ENCODE measurements around the gene UTP20.
"Not testable (repeated sequence)": the region's sequence is repeated elsewhere in the genome, so short reads cannot be mapped to it uniquely, and the experiment has no call there.

The UTP20 gene

DNA sequence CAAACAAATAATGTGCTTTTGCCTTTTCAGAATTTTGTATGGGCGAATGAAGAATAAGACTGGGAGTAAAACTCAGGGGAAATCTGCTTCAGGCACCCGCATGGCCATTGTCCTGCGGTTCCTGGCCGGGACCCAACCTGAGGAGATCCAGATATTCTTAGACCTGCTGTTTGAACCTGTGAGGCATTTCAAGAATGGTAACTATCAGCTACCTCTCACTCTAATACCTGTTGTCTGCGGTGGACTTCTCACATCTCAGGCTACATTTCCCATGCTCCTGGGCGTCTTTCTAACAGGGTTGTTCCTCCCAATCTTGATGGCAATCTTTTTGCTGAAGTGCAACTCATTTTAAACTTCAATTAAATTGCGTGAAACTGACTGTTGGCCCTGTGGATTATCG is 47.1 kb downstream of the UTP20 start:
- DNase-seq (ENCODE audit: low spot score), result no peak
- FAIRE-seq, result no peak

DNA sequence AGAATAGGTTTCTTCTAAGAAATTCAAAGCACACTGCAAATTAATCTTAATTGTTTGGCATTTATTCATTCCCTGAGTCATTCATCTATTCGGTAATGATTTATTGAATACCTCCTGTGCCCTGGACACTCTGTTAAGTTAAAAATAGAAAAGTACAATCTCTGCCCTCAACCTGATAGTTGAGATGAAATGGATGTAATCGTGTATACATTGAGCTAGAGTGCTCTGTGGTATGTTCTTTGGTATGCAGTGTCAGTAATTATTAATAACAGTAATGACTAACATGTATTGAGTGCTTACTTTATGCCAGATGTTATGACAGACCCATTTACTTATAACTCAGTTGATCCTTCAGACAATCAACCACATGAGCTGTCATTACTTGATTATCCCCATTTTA is 47.6 kb downstream of the UTP20 start:
- DNase-seq (ENCODE audit: low spot score) (no peak), FAIRE-seq (no peak)

DNA sequence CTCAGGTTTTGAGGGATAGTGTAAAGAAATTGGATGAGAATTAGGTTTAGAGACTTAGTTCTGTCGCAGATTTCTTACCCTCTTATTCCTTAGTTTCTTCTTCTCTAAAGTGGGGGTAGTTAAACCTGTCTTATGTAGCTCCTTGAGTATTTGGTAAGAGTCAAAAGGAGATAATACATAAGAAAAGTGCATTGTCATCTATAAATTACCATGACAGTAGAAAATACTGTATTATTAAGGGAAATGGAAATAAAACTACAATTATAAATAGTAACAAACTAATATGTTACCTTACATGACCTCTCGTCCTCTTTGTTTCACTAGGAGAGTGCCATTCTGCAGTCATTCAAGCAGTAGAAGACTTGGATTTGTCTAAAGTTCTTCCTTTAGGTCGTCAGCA is 49.0 kb downstream of the UTP20 start:
- DNase-seq (ENCODE audit: low spot score) (no peak), FAIRE-seq (no peak)

DNA sequence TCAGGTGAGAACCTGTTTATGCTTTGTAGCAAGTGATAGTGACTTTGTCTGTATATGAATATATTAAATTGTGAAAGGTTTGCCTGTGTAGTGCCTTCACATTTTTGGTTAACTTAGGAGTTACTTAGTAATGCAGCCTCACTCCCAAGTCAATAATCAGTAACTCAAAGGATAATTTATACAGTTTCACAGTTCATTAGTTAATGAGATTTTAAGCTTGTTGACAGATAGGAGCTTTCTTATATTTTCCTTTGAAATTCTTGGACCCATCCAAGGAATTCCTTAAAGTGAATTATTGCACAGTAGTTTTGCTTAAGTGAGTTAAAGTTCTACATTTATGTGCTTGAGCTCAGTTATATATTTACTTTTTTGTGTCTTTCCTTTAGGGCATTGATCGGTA is 50.7 kb downstream of the UTP20 start:
- FAIRE-seq (no peak), DNase-seq (ENCODE audit: low spot score) (no peak)

DNA sequence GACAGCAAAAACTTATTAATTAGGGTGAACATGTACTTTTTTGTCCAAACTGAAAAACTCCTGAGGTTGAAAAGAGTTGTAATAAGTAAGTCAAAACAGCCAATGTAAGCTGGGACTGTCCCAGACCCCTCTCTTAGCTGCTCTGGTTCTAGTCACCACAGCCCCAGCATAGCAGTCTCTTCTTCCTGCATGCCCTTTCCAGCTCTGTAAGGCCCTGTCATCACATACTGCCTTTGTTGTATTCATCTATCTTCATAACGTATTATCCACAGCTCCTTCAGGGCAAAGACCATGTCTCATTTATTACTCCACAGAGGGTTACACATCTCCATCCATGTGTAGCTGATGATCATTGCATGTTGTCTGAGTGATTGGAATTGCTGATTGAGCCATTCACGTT is 56.5 kb downstream of the UTP20 start:
- FAIRE-seq, result no peak
- no peak for DNase-seq (ENCODE audit: low spot score)

DNA sequence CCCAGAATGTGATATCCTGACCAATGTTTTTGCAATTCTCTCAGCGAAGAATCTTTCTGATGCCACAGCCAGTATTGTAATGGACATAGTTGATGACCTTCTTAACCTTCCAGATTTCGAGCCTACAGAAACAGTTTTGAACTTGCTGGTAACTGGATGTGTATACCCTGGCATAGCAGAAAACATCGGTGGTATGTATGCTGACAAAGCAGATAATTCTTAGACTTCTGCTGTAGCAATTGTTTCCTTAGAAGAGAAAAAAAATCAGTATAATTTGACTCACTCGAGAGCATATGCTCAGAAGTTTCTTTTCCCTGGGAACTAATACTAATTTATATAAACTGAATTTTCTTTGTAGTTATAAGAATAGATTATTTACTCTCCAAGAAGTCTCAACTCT is 58.2 kb downstream of the UTP20 start:
- no peak for FAIRE-seq

DNA sequence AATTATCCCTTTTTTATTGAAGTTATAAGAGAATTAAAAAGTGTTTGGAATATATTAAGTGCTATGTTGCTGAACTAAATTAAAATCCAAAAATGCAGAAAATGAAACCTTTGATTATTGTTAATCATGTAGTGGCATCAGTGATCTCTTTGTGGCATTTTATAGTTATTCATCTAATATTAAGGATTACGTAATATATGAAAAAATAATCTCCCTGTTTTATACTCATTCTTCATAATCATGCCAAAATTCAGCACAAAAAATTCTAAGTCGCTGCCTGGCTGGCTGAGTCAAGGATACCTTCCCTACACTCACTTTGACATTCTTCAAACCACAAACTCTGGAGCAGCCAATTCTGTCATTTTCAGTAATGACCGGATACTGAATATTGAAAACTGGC is 64.0 kb downstream of the UTP20 start:
- DNase-seq (ENCODE audit: low spot score), result no peak
- FAIRE-seq, result no peak

More for the DNA sequence above, 58.2 kb downstream of the UTP20 start:
- DNase-seq (ENCODE audit: low spot score), result no peak

DNA sequence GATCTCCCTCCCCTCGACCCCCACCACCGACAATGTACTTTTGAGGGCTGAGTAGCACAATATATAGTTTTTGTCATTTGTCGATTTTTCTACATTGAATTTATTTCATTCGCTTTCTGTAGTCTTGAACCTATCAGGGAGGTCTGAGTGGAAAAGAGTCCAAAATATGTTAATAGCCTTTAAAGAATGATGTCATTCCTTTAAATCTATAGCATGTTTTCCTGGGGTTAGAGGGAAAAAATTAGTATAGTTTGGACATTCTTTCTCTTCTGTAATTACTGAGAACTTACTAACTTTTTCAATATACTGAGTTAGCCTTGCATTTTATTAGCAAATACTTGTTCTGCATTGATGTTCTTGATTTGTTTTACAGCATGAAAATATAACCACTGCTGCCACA is 71.8 kb downstream of the UTP20 start:
- DNase-seq (ENCODE audit: low spot score) (no peak), FAIRE-seq (no peak)

DNA sequence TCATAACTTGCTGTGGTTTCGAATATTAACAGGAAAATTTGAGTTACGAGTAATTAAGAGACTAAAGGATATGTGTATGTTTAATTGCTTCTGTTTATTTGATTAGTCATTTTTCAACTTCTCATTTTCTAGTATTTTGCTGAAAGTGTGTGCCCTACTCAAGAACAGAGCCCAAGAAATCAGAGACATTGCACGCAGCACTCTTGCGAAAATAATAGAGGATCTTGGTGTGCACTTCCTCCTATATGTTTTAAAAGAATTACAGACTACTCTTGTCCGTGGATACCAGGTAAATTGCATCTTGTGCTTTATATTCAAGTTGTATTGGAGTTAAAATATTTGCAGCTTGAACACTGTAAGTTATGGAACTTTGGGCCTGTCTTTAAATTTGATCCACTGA is 76.9 kb downstream of the UTP20 start:
- FAIRE-seq, result no peak
- no peak for DNase-seq (ENCODE audit: low spot score)

DNA sequence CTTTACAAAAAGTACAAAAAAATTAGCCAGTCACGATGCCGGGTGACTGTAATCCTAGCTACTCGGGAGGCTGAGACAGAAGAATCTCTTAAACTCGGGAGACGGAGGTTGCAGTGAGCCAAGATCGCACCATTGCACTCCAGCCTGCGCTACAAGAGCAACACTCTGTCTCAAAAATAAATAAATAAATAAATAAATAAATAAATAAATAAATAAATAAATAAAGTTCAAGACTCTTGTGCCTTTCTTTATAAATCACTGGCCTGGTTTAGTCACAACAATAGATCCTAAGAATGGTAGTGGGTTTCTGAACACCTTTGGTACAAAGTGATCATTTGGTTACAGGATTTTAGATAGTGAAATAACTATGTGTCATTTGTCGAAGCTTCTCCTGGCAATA is 81.5 kb downstream of the UTP20 start:
- FAIRE-seq (no peak), DNase-seq (ENCODE audit: low spot score) (no peak)

DNA sequence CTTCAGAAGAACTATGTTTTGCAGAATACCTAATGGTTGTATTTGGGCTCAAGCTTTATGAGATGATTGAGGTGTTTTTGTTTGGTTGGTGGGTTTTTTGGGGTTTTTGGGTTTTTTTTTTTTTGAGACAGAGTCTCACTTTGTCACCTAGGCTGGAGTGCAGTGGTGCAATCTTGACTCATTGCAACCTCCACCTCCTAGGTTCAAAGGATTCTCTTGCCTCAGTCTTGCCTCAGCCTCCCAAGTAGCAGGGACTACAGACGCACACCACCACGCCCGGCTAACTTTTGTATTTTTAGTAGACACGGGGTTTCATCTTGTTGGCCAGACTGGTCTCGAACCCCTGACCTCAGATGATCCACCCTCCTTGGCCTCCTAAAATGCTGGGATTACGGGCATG is 88.1 kb downstream of the UTP20 start:
- DNase-seq (ENCODE audit: low spot score) (no peak), FAIRE-seq (no peak)

DNA sequence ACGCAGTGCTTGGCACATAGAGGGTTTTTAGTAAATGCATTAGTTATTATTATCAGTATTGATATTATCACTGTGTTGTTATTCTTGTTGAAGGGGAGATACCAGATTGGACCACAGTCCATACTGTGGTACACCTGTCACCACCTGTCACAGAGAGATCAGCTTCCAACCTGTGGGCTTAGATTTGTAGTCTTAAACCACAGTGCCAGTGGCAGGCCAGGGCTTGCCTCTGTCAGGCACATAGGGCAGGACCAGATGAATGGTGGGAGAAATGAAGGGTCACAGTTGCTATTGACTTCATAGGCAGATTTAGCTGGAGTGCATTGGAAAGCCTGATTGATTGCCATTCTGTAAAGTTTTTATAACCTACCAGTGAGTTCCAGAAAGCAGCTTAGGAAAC is 92.5 kb downstream of the UTP20 start:
- no peak for DNase-seq (ENCODE audit: low spot score)
- FAIRE-seq, result no peak

DNA sequence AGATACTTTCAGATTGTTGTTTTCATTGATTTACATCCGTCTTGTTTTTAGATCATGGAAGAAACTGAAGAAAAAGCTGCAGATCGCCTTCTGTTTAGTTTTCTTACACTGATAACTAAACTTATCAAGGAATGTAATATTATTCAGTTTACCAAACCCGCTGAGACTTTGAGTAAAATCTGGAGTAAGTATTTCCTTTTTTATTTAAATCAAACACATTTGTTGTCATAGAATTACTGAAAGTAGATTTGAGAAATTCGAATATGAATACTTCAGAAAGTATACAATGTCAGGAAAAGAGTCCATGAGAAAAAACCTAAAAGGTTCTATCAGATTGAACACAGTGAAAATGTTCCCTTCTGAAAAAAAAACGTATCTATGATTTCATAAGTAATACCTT is 95.7 kb downstream of the UTP20 start:
- DNase-seq (ENCODE audit: low spot score) (no peak), FAIRE-seq (no peak)

DNA sequence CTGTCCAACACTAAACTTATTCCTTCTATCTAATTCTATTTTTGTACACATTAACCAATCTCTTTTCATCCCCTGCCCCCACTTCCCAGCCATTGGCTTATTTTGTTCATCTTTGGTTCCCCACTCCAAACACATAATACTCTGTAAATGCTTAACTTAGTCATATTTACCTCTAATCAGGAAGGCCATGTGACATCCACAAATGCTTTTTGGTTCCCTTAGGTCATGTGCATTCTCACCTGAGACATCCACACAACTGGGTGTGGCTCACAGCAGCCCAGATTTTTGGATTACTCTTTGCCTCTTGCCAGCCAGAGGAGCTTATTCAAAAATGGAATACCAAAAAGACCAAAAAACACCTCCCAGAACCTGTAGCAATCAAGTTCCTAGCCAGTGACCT is 99.2 kb downstream of the UTP20 start:
- no peak for FAIRE-seq
- DNase-seq (ENCODE audit: low spot score), result no peak

DNA sequence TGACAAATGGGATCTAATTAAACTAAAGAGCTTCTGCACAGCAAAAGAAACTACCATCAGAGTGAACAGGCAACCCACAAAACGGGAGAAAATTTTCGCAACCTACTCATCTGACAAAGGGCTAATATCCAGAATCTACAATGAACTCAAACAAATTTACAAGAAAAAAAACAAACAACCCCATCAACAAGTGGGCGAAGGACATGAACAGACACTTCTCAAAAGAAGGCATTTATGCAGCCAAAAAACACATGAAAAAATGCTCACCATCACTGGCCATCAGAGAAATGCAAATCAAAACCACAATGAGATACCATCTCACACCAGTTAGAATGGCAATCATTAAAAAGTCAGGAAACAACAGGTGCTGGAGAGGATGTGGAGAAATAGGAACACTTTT is 111.3 kb downstream of the UTP20 start:
- not testable (repeated sequence) for FAIRE-seq; DNase-seq (ENCODE audit: low spot score)

DNA sequence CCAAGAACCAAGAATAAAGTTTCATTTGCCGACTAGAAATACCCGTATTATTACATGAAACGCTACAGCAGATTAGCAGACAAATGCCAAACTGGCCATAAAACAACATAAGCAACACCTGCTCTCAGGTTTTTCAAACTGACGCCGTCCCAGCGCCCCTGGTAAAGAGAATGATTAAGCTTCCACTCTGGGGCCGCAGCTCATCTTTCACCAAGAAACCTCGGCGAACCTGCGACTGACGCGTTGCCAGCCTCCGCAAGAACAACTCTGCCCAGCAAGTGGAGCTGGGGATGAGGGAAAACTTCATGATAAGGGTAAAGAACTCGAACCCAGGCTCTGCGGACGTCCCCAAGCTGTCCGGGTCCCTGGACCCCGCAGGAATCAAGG is 127.1 kb downstream of the UTP20 start:
- FAIRE-seq, result no peak
- DNase-seq (ENCODE audit: low spot score), result no peak

DNA sequence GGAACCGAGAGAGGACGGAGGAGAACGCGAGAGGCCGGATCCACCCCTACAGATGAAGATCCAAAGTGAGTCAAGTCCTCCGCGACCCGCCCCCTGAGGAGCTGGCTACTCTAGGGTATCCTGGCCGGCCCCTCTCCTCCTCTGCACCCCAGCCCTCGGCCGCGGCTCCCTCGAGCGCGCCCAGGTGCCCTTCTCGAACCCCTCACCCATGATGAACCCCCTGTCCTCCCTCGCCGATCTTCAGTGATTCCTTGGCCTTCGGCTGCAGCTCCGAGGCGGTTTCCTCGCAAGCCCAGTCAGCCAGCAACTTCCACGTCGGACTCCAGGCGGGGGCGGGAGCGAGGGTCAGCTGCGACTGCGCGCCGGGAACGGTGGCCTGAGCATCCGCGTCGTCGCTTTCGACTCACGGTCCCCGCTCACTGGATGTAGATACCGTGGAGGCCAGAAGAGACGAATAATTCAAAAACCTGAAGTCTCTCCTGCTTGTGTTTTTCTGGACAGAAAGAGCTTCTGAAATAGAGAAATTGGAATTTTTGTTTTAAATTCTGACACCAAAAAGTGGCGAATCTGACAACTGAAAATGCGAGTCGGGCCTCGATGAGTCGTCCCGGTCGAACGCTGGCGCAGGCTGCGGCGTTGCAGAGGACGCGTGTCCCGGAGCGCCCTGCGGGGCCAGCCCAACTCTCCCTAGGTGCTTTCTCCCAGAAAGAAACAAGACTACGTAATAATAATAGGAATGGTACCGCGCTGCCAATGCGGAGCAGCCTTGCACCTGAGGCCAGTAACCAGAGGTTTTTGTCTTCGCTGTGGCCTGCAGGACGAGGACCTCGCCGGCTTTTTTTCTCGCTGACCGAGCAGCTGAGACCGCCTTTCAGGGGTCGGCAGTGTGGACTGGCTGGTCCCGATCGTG is 127.8 kb downstream of the UTP20 start, which contains the start of gene ARL1:
TSS of gene ARL1 (minus strand) at position 337 of the 910 bp plus-strand sequence. CDS start at position 210, 127 bp downstream.
- FAIRE-seq (no peak), DNase-seq (ENCODE audit: low spot score) (peak; percentile 82)

DNA sequence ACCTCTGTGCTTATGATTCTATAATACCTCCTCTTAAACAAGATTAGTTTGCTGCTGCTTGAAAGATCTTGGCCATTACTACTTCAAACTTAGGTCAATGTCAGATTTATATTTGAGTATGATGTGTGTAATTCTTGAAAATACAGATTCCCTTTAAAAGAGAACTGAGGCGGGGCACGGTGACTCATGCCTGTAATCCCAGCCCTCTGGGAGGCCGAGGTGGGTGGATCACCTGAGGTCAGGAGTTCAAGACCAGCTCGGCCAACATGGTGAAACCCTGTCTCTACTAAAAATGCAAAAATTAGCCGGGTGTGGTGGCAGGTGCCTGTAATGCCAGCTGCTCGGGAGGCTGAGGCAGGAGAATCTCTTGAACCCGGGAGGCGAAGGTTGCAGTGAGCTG is 130.3 kb downstream of the UTP20 start:
- DNase-seq (ENCODE audit: low spot score); FAIRE-seq: not testable (repeated sequence)

DNA sequence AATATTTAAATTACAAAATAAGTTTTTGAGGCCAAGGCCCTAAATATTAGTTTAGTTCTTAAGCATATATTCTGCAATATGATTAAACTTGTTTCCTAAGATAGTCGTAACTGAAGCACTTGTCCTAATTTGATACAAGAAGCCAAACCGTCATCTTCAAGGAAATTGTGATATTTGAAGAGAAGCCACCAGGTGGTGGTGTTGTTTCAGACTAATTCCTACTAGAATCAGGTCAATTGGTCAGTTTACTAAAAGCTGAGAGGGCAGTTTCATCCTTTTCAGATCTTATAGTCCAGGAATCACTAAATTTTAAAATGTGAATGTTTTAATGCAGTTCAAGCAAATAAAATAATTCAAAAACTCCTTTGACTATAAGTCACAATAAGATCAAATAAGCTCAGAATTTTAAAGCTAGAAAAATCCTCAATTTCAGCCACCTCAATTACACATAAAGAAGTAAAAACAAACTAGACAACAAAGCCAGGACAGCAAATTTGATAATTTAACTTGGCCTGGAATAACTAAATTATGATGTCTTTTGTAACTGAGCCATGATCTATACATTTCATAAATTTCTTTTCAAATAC is 134.7 kb downstream of the UTP20 start:
- no peak for FAIRE-seq
- DNase-seq (ENCODE audit: low spot score), result peak; percentile 18

DNA sequence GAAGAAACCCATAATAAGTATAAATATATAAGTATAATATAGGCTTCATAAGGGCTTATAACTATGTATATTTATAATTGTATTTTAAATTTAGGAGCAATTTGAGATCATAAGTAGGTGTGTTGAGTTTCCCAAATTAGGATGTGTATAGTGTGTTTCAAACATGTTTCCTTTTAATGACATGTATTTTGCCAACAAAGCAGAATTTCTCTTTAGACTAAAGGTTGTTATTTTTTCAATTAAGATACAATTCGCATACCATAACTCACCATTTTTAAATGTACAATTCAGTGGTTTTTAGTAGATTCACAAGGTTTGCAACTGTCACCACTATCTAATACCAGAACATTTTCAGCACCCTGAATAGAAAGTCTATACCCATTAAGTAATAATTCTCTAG is 135.3 kb downstream of the UTP20 start:
- FAIRE-seq (no peak), DNase-seq (ENCODE audit: low spot score) (no peak)

DNA sequence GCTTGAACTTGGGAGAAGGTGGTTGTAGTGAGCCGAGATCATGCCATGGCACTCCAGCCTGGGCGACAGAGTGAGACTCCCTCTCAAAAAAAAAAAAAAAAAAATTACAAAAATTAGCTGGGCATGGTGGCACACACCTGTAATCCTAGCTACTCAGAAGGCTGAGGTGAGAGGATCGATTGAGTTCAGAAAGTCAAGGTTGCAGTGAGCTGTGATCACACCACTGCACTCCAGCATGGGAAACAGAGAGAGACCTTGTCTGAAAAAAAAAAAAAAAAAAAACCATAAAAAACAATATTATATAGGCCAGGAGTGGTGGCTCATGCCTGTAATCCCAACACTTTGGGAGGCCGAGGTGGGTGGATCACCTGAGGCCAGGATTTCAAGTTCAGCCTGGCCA is 142.2 kb downstream of the UTP20 start:
- DNase-seq (ENCODE audit: low spot score); FAIRE-seq: not testable (repeated sequence)

DNA sequence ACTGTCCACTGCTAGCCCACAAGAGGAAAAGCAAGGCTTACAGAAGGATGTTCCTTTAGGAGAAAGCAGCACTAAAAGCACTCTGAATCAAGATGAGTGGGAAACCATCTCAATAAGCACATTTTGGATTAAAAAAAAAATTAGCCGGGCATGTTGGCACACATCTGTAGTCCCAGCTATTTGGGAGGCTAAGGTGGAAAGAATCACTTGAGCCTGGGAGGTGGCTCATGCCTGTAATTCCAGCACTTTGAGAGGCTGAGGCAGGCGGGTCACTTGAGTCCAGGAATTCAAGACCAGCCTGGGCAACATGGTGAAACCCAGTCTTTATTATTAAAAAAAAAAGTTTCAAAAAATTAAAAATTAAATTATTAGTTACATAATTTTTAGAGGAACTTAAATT is 144.7 kb downstream of the UTP20 start:
- DNase-seq (ENCODE audit: low spot score) (no peak), FAIRE-seq (no peak)

DNA sequence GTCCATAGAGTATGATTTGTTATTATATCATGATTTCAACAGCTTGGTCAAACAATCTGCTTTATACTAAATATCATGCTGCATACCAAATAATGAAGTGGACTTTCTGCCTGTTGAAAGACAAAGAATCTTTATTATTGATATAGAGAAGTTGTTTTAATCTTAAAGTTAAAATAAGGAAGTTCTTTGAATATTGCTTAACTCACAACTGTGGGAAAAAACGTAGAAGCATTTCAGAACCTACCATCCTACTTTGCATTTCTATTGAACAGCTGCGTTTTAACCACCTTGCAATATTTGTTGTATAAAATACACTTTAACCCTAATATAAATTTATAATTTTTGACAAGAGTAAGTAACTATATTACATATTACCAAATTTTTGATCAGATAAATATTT is 150.6 kb downstream of the UTP20 start:
- FAIRE-seq, result no peak
- DNase-seq (ENCODE audit: low spot score), result no peak
